Measurements from ENCODE around the gene MRPS6.

MRPS6 gene

DNA sequence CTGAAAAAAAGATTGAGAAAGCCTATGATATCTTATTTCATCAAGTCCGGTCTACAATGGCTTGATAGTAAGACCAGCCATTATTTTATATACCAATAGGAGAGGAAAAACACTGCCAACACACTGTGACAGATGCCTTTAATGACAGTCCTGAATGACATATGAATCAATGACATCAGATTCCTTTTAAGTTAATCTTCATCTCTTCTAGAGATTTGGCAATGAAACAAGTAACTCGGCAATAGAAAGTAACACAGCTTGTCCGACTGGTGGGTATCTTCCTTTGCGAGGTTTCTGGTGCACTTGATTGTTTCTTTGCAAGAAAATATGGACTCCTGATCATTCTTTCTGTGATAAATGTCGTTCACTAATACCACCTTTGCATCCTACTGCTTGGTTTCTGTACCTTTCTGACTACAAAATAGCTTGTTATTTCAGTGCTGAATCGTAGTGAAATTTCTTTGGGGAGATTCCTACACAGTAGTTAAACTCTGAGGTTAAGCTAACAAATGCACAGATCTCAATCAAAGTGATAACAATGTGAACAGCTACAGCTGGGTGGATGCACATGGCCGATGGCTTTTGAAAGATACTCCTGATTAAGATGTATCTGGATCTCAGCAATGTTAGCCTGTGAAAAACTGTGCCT is 104.7 kb downstream of the MRPS6 start:
- H3K36me3 ChIP-seq = no peaks in the 10 kb centered on the region
- TF ChIP-seq, protein P1, sequence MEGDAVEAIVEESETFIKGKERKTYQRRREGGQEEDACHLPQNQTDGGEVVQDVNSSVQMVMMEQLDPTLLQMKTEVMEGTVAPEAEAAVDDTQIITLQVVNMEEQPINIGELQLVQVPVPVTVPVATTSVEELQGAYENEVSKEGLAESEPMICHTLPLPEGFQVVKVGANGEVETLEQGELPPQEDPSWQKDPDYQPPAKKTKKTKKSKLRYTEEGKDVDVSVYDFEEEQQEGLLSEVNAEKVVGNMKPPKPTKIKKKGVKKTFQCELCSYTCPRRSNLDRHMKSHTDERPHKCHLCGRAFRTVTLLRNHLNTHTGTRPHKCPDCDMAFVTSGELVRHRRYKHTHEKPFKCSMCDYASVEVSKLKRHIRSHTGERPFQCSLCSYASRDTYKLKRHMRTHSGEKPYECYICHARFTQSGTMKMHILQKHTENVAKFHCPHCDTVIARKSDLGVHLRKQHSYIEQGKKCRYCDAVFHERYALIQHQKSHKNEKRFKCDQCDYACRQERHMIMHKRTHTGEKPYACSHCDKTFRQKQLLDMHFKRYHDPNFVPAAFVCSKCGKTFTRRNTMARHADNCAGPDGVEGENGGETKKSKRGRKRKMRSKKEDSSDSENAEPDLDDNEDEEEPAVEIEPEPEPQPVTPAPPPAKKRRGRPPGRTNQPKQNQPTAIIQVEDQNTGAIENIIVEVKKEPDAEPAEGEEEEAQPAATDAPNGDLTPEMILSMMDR (IDR thresholded peaks at IDR 0.05; ENCODE audit: low read depth, low read length) = no peak
- H3K9me3 ChIP-seq = no peaks in the 10 kb centered on the region
- H3K4me1 ChIP-seq = no peaks in the 10 kb centered on the region
- no peak overlapping the region for H3K4me3 ChIP-seq (ENCODE audit: low read depth, low read length)
- H3K27me3 ChIP-seq = no peaks in the 10 kb centered on the region
- DNase-seq = no peak

- no peaks in the 10 kb centered on the region for H3K9me3 ChIP-seq
- DNase-seq = no peak
- no peaks in the 10 kb centered on the region for H3K27me3 ChIP-seq
- H3K4me1 ChIP-seq = peaks cover 6% of the 10 kb centered on the region
- H3K4me3 ChIP-seq (ENCODE audit: low read depth, low read length) = no peak overlapping the region
- no peaks in the 10 kb centered on the region for H3K36me3 ChIP-seq
- TF ChIP-seq, protein P1 (IDR thresholded peaks at IDR 0.05; ENCODE audit: low read depth, low read length) = no peak
These were observed 106.0 kb downstream of the MRPS6 start for GRCh38 chr21:34179204-34179935.

DNA sequence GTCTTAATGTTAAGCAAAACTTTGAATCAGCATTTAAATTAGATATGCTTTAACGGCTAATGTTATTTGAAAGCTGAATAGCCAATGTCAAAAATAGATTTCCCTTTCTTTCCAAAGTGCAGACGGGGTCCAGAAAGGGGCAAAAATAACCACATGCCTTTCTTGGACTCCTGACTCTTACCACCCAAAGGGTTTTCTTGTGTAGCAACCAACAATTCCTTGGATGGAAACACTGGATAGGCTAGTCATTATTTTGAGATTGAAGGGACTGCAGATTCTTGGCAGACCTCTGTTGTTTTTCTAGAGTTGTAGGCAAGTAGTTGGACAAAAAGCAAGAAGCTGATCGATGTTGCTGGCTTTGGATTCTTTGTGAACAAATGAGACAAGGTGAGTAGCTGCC is 107.0 kb downstream of the MRPS6 start:
- TF ChIP-seq, protein P1 (IDR thresholded peaks at IDR 0.05; ENCODE audit: low read depth, low read length) = no peak
- no peak overlapping the region for H3K4me3 ChIP-seq (ENCODE audit: low read depth, low read length)
- no peaks in the 10 kb centered on the region for H3K36me3 ChIP-seq
- H3K4me1 ChIP-seq = peaks cover 12% of the 10 kb centered on the region
- no peak for DNase-seq
- no peaks in the 10 kb centered on the region for H3K9me3 ChIP-seq
- H3K27me3 ChIP-seq = no peaks in the 10 kb centered on the region

- TF ChIP-seq, protein P1 (IDR thresholded peaks at IDR 0.05; ENCODE audit: low read depth, low read length) = no peak
- H3K9me3 ChIP-seq = no peaks in the 10 kb centered on the region
- no peak for DNase-seq
- no peaks in the 10 kb centered on the region for H3K36me3 ChIP-seq
- no peak overlapping the region for H3K4me3 ChIP-seq (ENCODE audit: low read depth, low read length)
- H3K4me1 ChIP-seq = peaks cover 17% of the 10 kb centered on the region
- no peaks in the 10 kb centered on the region for H3K27me3 ChIP-seq
These were observed 107.5 kb downstream of the MRPS6 start for GRCh38 chr21:34180826-34181359.

DNA sequence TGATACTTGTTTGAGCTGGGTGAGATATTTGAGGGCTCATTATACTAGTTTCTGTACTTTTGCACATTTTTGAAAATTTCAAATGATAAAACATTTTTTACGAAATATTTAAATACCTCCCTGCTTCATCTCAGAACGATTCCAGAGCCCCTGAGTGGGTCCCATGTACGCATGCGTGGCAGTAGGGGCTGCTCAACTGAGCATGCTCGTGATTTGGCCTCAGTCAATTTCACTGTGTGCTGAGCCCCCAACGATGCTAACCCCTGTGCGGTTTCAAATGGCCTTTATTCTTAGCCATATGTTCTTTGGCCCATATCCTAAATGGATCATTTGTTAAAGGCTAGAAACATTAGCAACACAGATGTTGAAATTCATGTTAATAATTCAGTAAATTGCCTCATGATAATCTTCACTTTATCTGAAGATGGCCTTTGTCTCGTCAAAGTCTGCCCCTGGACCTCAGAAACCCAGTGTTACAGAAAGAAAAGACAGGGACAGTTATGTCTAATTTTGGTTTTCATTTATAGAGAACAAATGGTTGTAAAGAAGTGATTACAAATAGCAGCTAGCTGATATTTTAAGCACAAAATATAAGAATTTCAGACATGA is 108.2 kb downstream of the MRPS6 start:
- Histone ChIP-seq H3K4me3 (ENCODE audit: low read depth, low read length) (no peak overlapping the region), H3K27me3 (no peaks in the 10 kb centered on the region), H3K9me3 (no peaks in the 10 kb centered on the region), H3K36me3 (no peaks in the 10 kb centered on the region), H3K4me1 (peaks cover 23% of the 10 kb centered on the region)
- DNase-seq = no peak
- TF ChIP-seq, protein P1 (IDR thresholded peaks at IDR 0.05; ENCODE audit: low read depth, low read length) = no peak
